GM23248 (cell line): ENCODE data around the gene DDX31.

Experiments
- EZH2 ChIP-seq: fragments of 200-600 bp; sonication (generic); IDR thresholded peaks from 2 replicates; pipeline ENCODE4 v1.6.1; 2018; ENCODE audit warnings: antibody characterized with exemption, mild to moderate bottlenecking; ENCODE audit not compliant: insufficient read depth, poor library complexity, severe bottlenecking
- EZH2phosphoT487 ChIP-seq: fragments of 200-600 bp; sonication (generic); IDR thresholded peaks from 2 replicates; pipeline ENCODE4 v1.6.1; 2018; ENCODE audit warnings: antibody characterized with exemption, moderate library complexity, mild to moderate bottlenecking, low read depth; ENCODE audit not compliant: insufficient read depth

- TF ChIP-seq EZH2 (no peak), EZH2phosphoT487 (no peak)
Observed at GRCh38 chr9:132543960-132544359, 125.8 kb downstream of the DDX31 start.
